ENCODE data around the gene PBLD. TPM values are rescaled to one million over a fixed set of nuclear protein-coding genes. Genes with fewer than 3 reads are reported as not detected.

PBLD gene
- total RNA-seq, 1 experiment from 2014 or later = 3.5 TPM

GRCh38 chr10:68364101-68364886 lies 31.6 kb upstream of the PBLD start:
- H2AK5ac ChIP-seq (ENCODE audit: insufficient read length, low read length) = no peak overlapping the region

More at GRCh38 chr10:68364101-68364886, 31.6 kb upstream of the PBLD start:
- Histone ChIP-seq H3T11ph (ENCODE audit: low read length) (no peak overlapping the region), H3K18ac (ENCODE audit: insufficient read length, low read depth, low read length) (no peak overlapping the region), H3K56ac (ENCODE audit: insufficient read length, low read depth, low read length) (no peak overlapping the region), H4K91ac (ENCODE audit: insufficient read length, low read depth, low read length) (no peak overlapping the region), H2BK12ac (ENCODE audit: insufficient read length, low read depth, low read length) (no peak overlapping the region), H3K9ac (ENCODE audit: extremely low read depth, insufficient read length, low read length) (no peak overlapping the region), H4K5ac (ENCODE audit: insufficient read length, low read depth, low read length) (no peak overlapping the region), H3K27me3 (ENCODE audit: insufficient read depth, low read length) (no peaks in the 10 kb centered on the region), H3K23ac (ENCODE audit: insufficient read length, low read depth, low read length) (no peak overlapping the region), H4K8ac (replicated peaks; ENCODE audit: insufficient read length, low read depth, low read length) (no peak overlapping the region), H3K23me2 (ENCODE audit: insufficient read length, low read depth, low read length, poor library complexity, severe bottlenecking) (no peaks in the 10 kb centered on the region), H3K4me1 (ENCODE audit: insufficient read depth, low read length) (no peaks in the 10 kb centered on the region), H2BK20ac (ENCODE audit: low read depth, low read length, poor library complexity, severe bottlenecking) (no peak overlapping the region), H2AFZ (ENCODE audit: low read length) (no peak overlapping the region), H2BK5ac (ENCODE audit: insufficient read length, low read length) (no peak overlapping the region), H2BK15ac (ENCODE audit: low read depth, low read length) (no peak overlapping the region), H3K4me2 (ENCODE audit: insufficient read depth, insufficient read length, low read length) (no peak overlapping the region), H3K79me2 (ENCODE audit: insufficient read depth, low read length) (no peaks in the 10 kb centered on the region), H3K14ac (ENCODE audit: insufficient read depth, low read length) (no peak overlapping the region), H4K20me1 (ENCODE audit: control insufficient read depth, insufficient read depth, insufficient read length) (no peaks in the 10 kb centered on the region), H3K27ac (ENCODE audit: insufficient read length, low read depth, low read length) (no peak overlapping the region), H3K79me1 (ENCODE audit: insufficient read depth, low read depth, low read length, poor library complexity, severe bottlenecking) (no peaks in the 10 kb centered on the region), H3K9me3 (ENCODE audit: control insufficient read depth, low read depth, low read length) (no peaks in the 10 kb centered on the region), H3K4ac (ENCODE audit: low read depth, low read length) (no peak overlapping the region), H2BK120ac (ENCODE audit: low read depth, low read length, poor library complexity, severe bottlenecking) (no peak overlapping the region)
- TF ChIP-seq CTCF (conservative IDR thresholded peaks at IDR 0.05) = no peak
- H3K4me3 Mint-ChIP-seq = no peak overlapping the region
- no peaks in the 10 kb centered on the region for H3K27me3 Mint-ChIP-seq (ENCODE audit: low read depth)
- no peak for DNase-seq
- H3K9me3 Mint-ChIP-seq = no peaks in the 10 kb centered on the region
- WGBS (ENCODE audit: extremely low coverage, insufficient read length, low lambda C conversion rate) = 100% methylated on average over 1 of the region's 3 CpGs
- peaks cover 0 to 36% (median 25%) of the 10 kb centered on the region in 3 experiments; a peak in 6 of 7 replicates for H3K36me3 Mint-ChIP-seq (ENCODE audit: insufficient read depth in 1 of 3, low read depth in 3 of 3)
- no peak overlapping the region for H3K27ac Mint-ChIP-seq
- H3K4me1 Mint-ChIP-seq = no peaks in the 10 kb centered on the region
